GM21381 (cell line): Measurements from ENCODE around the gene BYSL.
A peak's percentile ranks its signal among the peaks of the same experiment; 100 is the strongest.
"Not testable (repeated sequence)": the region's sequence is repeated elsewhere in the genome, so short reads cannot be mapped to it uniquely, and the experiment has no call there.

Experiments
- ATAC-seq: cut with Tn5 transposase; IDR thresholded peaks from one replicate; pipeline ENCODE4 v1.9.1; 2021; ENCODE audit warnings: mild to moderate bottlenecking, moderate library complexity; ENCODE audit not compliant: unreplicated experiment

BYSL gene

GRCh38 chr6:41941280-41942066, 20.2 kb downstream of the BYSL start, which contains the start of gene CCND3:
CCND3 (minus strand) TSS chr6:41941808; CDS start chr6:41941649, 159 bp downstream.
- peak; percentile 77 for ATAC-seq

- ATAC-seq, result no peak
Measured at GRCh38 chr6:41942067-41942851, 21.0 kb downstream of the BYSL start.

GRCh38 chr6:41942882-41943281, 21.6 kb downstream of the BYSL start:
- ATAC-seq, result not testable (repeated sequence)

GRCh38 chr6:41943456-41943855, 22.2 kb downstream of the BYSL start:
- no peak for ATAC-seq

- no peak for ATAC-seq
Measured at GRCh38 chr6:41947581-41948220, 26.4 kb downstream of the BYSL start.

GRCh38 chr6:41954668-41955067, 33.4 kb downstream of the BYSL start:
- ATAC-seq, result no peak

GRCh38 chr6:41955412-41955811, 34.1 kb downstream of the BYSL start:
- no peak for ATAC-seq

GRCh38 chr6:41957117-41957516, 35.8 kb downstream of the BYSL start:
- ATAC-seq, result no peak

GRCh38 chr6:41958022-41958856, 36.9 kb downstream of the BYSL start:
- no peak for ATAC-seq

GRCh38 chr6:41960028-41960427, 38.7 kb downstream of the BYSL start:
- no peak for ATAC-seq

- ATAC-seq, result no peak
Measured at GRCh38 chr6:41963371-41963770, 42.1 kb downstream of the BYSL start.

GRCh38 chr6:41964201-41964887, 43.0 kb downstream of the BYSL start:
- no peak for ATAC-seq

- ATAC-seq, result no peak
Measured at GRCh38 chr6:41965429-41966213, 44.3 kb downstream of the BYSL start.

GRCh38 chr6:41966214-41966920, 45.1 kb downstream of the BYSL start:
- no peak for ATAC-seq

GRCh38 chr6:41966961-41967311, 45.6 kb downstream of the BYSL start:
- no peak for ATAC-seq

- ATAC-seq, result no peak
Measured at GRCh38 chr6:41967312-41968287, 46.3 kb downstream of the BYSL start.

- no peak for ATAC-seq
Measured at GRCh38 chr6:41970436-41970846, 49.1 kb downstream of the BYSL start.

- no peak for ATAC-seq
Measured at GRCh38 chr6:41972826-41973225, 51.5 kb downstream of the BYSL start.
